HCT116 (cell line): ENCODE data around the gene MAN2B2. TPM values are rescaled to one million over a fixed set of nuclear protein-coding genes. Genes with fewer than 3 reads are reported as not detected.

Experiments used
- ATAC-seq: fragments of 200-7000 bp; cut with Tn5 transposase; 2 replicates; pipeline ENCODE4 v1.9.1; 2020; ENCODE audit warnings: mild to moderate bottlenecking, moderate library complexity
- BruUV-seq: library from RNA; stranded (reverse); fragments of 400-500 nt; replicated peaks from 2 replicates; lab custom pipeline; 2021; lab: Mats Ljungman, UMichigan
- CTCF ChIA-PET: fragments of 300-600 bp; sonication (Branson Sonifier 250); formaldehyde crosslinking; loops from one replicate; lab custom pipeline; 2021; ENCODE audit warnings: antibody characterized with exemption; lab: Charles Lee
- POLR2A ChIA-PET: fragments of 300-600, 350-600 bp; sonication (Branson Sonifier 250); formaldehyde crosslinking; loops from one replicate; lab custom pipeline; 2021; ENCODE audit warnings: antibody characterized with exemption; lab: Charles Lee
- RAD21 ChIA-PET, 2 experiments: fragments of 300-600 bp; sonication (Branson Sonifier 250); formaldehyde crosslinking; loops; one replicate each; lab custom pipeline; 2023; ENCODE audit warnings: low total read pairs in 2 of 2; ENCODE audit not compliant: uncharacterized antibody in 2 of 2, unreplicated experiment in 2 of 2, low non-redundant PET in 1 of 2; lab: Charles Lee
- DNase-seq: peaks from one replicate; pipeline ENCODE4 v3.0.0-alpha.2; 2010; ENCODE audit warnings: low read depth, low spot score
- H2AFZ ChIP-seq: fragments of 200-600 bp; shearing (Covaris generic), sonication (generic); 2 replicates; pipeline ENCODE4 v1.6.1; 2017; ENCODE audit warnings: low read depth, mixed run types, mixed read lengths, antibody characterized with exemption, low read length; ENCODE audit not compliant: poor library complexity, severe bottlenecking
- H3K27ac ChIP-seq: 2 replicates; pipeline ENCODE4 v1.5.1; 2012; ENCODE audit warnings: low read depth, low read length
- H3K27me3 ChIP-seq: fragments of 200-600 bp; sonication (generic); 2 replicates; pipeline ENCODE4 v1.6.1; 2016; ENCODE audit warnings: mixed run types, low read length, mixed read lengths; ENCODE audit not compliant: insufficient read depth
- H3K36me3 ChIP-seq, 2 experiments: fragments of 200-500 bp in 1 of 2; fragments of 200-600 bp in 1 of 2; sonication (Bioruptor generic) in 1 of 2; sonication (generic) in 1 of 2; 2 replicates each; pipeline versions ENCODE4 v1.5.1 to v1.6.1; 2014 to 2016; ENCODE audit warnings: low read length in 2 of 2, inconsistent platforms in 1 of 2, mixed read lengths in 1 of 2, mixed run types in 1 of 2; ENCODE audit not compliant: insufficient read depth in 2 of 2, control insufficient read depth in 1 of 2
- H3K4me1 ChIP-seq, 2 experiments: fragments of 200-600 bp in 1 of 2; sonication (generic) in 1 of 2; 2 replicates each; pipeline versions ENCODE4 v1.5.1 to v1.6.1; 2012 to 2017; ENCODE audit warnings: low read length in 2 of 2, inconsistent platforms in 1 of 2, mild to moderate bottlenecking in 1 of 2, mixed read lengths in 1 of 2, mixed run types in 1 of 2, moderate library complexity in 1 of 2; ENCODE audit not compliant: insufficient read depth in 2 of 2, control insufficient read depth in 1 of 2
- H3K4me2 ChIP-seq: fragments of 200-600 bp; sonication (generic); 2 replicates; pipeline ENCODE4 v1.6.1; 2017; ENCODE audit warnings: mixed run types, low read length, mixed read lengths
- H3K4me3 ChIP-seq, 2 experiments: fragments of 200-600 bp in 1 of 2; sonication (generic) in 1 of 2; replicated peaks in 1 of 2; 2 replicates each; pipeline ENCODE4 v1.5.1; 2011 to 2016; ENCODE audit warnings: low read length in 2 of 2, control low read depth in 1 of 2, low read depth in 1 of 2, mild to moderate bottlenecking in 1 of 2, mixed read lengths in 1 of 2, mixed run types in 1 of 2
- H3K79me2 ChIP-seq: fragments of 200-600 bp; sonication (generic); 2 replicates; pipeline ENCODE4 v1.6.1; 2017; ENCODE audit warnings: mild to moderate bottlenecking, mixed run types, low read length, moderate library complexity, mixed read lengths; ENCODE audit not compliant: insufficient read depth
- H3K9ac ChIP-seq: fragments of 200-600 bp; sonication (generic); 2 replicates; pipeline ENCODE4 v1.6.1; 2016; ENCODE audit warnings: low read length, mixed read lengths
- H3K9me2 ChIP-seq: fragments of 200-600 bp; sonication (generic), shearing (Covaris generic); 2 replicates; pipeline ENCODE4 v1.6.1; 2017; ENCODE audit warnings: mixed run types, mild to moderate bottlenecking, moderate library complexity; ENCODE audit not compliant: insufficient read depth
- H3K9me3 ChIP-seq, 2 experiments: fragments of 200-500 bp in 1 of 2; fragments of 200-600 bp in 1 of 2; sonication (Bioruptor generic) in 1 of 2; sonication (generic) in 1 of 2; 2 replicates each; pipeline ENCODE4 v1.6.1; 2014 to 2017; ENCODE audit warnings: low read length in 2 of 2, mixed read lengths in 2 of 2, inconsistent platforms in 1 of 2, low read depth in 1 of 2, mild to moderate bottlenecking in 1 of 2, mixed run types in 1 of 2, moderate library complexity in 1 of 2; ENCODE audit not compliant: control insufficient read depth in 1 of 2, insufficient read depth in 1 of 2
- H4K20me1 ChIP-seq: fragments of 200-600 bp; sonication (generic), shearing (Covaris generic); 2 replicates; pipeline ENCODE4 v1.6.1; 2017; ENCODE audit warnings: mixed run types, mild to moderate bottlenecking, moderate library complexity; ENCODE audit not compliant: insufficient read depth
- ATF3 ChIP-seq: IDR thresholded peaks from 2 replicates; pipeline ENCODE4 v1.6.1; 2012
- CEBPB ChIP-seq: IDR thresholded peaks from 2 replicates; pipeline ENCODE4 v1.6.1; 2012; ENCODE audit warnings: low read depth
- EZH2phosphoT487 ChIP-seq: fragments of 200-600 bp; IDR thresholded peaks from 2 replicates; pipeline ENCODE4 v1.6.1; 2018; ENCODE audit warnings: antibody characterized with exemption, borderline replicate concordance
- FOSL1 ChIP-seq: IDR thresholded peaks from 2 replicates; pipeline ENCODE4 v1.6.1; 2012; ENCODE audit warnings: low read depth
- JUND ChIP-seq: IDR thresholded peaks from 2 replicates; pipeline ENCODE4 v1.6.1; 2012
- POLR2A ChIP-seq: IDR thresholded peaks from 2 replicates; pipeline ENCODE4 v1.7.0; 2011; ENCODE audit warnings: borderline replicate concordance; ENCODE audit not compliant: insufficient read depth, insufficient read length; ENCODE audit errors: extremely low read depth
- SIN3A ChIP-seq: IDR thresholded peaks from 2 replicates; pipeline ENCODE4 v1.6.1; 2012; ENCODE audit warnings: low read depth
- SP1 ChIP-seq: IDR thresholded peaks from 2 replicates; pipeline ENCODE4 v1.6.1; 2012; ENCODE audit warnings: low read depth
- SRF ChIP-seq: IDR thresholded peaks from 2 replicates; pipeline ENCODE4 v1.6.1; 2012; ENCODE audit warnings: low read depth
- YY1 ChIP-seq: IDR thresholded peaks from 2 replicates; pipeline ENCODE4 v1.6.1; 2011; ENCODE audit warnings: low read length, low read depth, moderate library complexity, mild to moderate bottlenecking; ENCODE audit not compliant: insufficient replicate concordance; ENCODE audit errors: extremely low read depth
- ZFX ChIP-seq: fragments of 450-650 bp; IDR thresholded peaks from 2 replicates; pipeline ENCODE4 v1.6.1; 2017
- intact Hi-C: fragments of 100-400 bp; cut with micrococcal nuclease; formaldehyde crosslinking; loops from 2 replicates; pipeline ENCODE4 v1.10.0; 2022
- total RNA-seq: library from RNA; stranded (reverse); gene quantifications from one replicate; pipeline ENCODE4 v1.2.1, GENCODE V29; 2021; ENCODE audit not compliant: unreplicated experiment
- TF ChIP-seq, protein P1 (sequence below): IDR thresholded peaks from 2 replicates; pipeline ENCODE4 v1.6.1; 2011; ENCODE audit warnings: mild to moderate bottlenecking, low read length, moderate library complexity; ENCODE audit not compliant: insufficient replicate concordance; ENCODE audit errors: extremely low read depth
- TF ChIP-seq, protein P2 (sequence below), 3 experiments: fragments of 200-600 bp in 1 of 3; sonication (generic) in 1 of 3; IDR thresholded peaks in 2 of 3; conservative IDR thresholded peaks in 1 of 3; 2 replicates each; pipeline ENCODE4 v1.5.1; 2012 to 2017; ENCODE audit warnings: low read depth in 2 of 3, low read length in 2 of 3, antibody characterized with exemption in 1 of 3, borderline replicate concordance in 1 of 3, control low read depth in 1 of 3, mild to moderate bottlenecking in 1 of 3, mixed read lengths in 1 of 3, mixed run types in 1 of 3, moderate library complexity in 1 of 3; ENCODE audit not compliant: insufficient read depth in 1 of 3
- TF ChIP-seq, protein P3 (sequence below): IDR thresholded peaks from 2 replicates; pipeline ENCODE4 v1.6.1; 2012; ENCODE audit warnings: low read depth

Gene MAN2B2
- total RNA-seq, 1 experiment from 2014 or later, result 18.0 TPM

GRCh38 chr4:6555519-6555918 lies 19.5 kb upstream of the MAN2B2 start:
- DNase-seq, result no peak
- Histone ChIP-seq H3K9ac (no peak overlapping the region), H2AFZ (no peak overlapping the region), H3K4me1 (no peaks in the 10 kb centered on the region), H3K4me3 (no peak overlapping the region), H3K79me2 (no peaks in the 10 kb centered on the region), H3K27ac (no peak overlapping the region), H4K20me1 (no peaks in the 10 kb centered on the region), H3K27me3 (peaks cover 72% of the 10 kb centered on the region), H3K36me3 (no peaks in the 10 kb centered on the region), H3K9me3 (no peaks in the 10 kb centered on the region), H3K9me2 (no peaks in the 10 kb centered on the region), H3K4me2 (no peak overlapping the region)
- TF ChIP-seq SRF (no peak), ZFX (no peak), JUND (no peak), CEBPB (no peak), EZH2phosphoT487 (no peak), SP1 (no peak), ATF3 (no peak)
- TF ChIP-seq, protein P1, sequence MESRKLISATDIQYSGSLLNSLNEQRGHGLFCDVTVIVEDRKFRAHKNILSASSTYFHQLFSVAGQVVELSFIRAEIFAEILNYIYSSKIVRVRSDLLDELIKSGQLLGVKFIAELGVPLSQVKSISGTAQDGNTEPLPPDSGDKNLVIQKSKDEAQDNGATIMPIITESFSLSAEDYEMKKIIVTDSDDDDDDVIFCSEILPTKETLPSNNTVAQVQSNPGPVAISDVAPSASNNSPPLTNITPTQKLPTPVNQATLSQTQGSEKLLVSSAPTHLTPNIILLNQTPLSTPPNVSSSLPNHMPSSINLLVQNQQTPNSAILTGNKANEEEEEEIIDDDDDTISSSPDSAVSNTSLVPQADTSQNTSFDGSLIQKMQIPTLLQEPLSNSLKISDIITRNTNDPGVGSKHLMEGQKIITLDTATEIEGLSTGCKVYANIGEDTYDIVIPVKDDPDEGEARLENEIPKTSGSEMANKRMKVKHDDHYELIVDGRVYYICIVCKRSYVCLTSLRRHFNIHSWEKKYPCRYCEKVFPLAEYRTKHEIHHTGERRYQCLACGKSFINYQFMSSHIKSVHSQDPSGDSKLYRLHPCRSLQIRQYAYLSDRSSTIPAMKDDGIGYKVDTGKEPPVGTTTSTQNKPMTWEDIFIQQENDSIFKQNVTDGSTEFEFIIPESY, result no peak
- RAD21 ChIA-PET, result no interaction called here
- ATAC-seq, result no peak
- BruUV-seq, result no TSS peak
- CTCF ChIA-PET, result no interaction called here
- intact Hi-C loops, result no loop called here
- POLR2A ChIA-PET, result no interaction called here

- Histone ChIP-seq H4K20me1 (no peaks in the 10 kb centered on the region), H3K27ac (no peak overlapping the region), H3K4me2 (no peak overlapping the region), H3K9me2 (no peaks in the 10 kb centered on the region), H2AFZ (no peak overlapping the region), H3K27me3 (peaks cover 69% of the 10 kb centered on the region), H3K36me3 (no peaks in the 10 kb centered on the region), H3K9ac (no peak overlapping the region), H3K4me3 (no peak overlapping the region), H3K79me2 (no peaks in the 10 kb centered on the region), H3K4me1 (no peaks in the 10 kb centered on the region), H3K9me3 (no peaks in the 10 kb centered on the region)
- CTCF ChIA-PET, result no interaction called here
- intact Hi-C loops, result no loop called here
- ATAC-seq (no peak), DNase-seq (no peak)
- no TSS peak for BruUV-seq
- RAD21 ChIA-PET, result no interaction called here
- POLR2A ChIA-PET, result no interaction called here
- TF ChIP-seq YY1, result no peak
- TF ChIP-seq SIN3A, result no peak
- TF ChIP-seq, protein P2, sequence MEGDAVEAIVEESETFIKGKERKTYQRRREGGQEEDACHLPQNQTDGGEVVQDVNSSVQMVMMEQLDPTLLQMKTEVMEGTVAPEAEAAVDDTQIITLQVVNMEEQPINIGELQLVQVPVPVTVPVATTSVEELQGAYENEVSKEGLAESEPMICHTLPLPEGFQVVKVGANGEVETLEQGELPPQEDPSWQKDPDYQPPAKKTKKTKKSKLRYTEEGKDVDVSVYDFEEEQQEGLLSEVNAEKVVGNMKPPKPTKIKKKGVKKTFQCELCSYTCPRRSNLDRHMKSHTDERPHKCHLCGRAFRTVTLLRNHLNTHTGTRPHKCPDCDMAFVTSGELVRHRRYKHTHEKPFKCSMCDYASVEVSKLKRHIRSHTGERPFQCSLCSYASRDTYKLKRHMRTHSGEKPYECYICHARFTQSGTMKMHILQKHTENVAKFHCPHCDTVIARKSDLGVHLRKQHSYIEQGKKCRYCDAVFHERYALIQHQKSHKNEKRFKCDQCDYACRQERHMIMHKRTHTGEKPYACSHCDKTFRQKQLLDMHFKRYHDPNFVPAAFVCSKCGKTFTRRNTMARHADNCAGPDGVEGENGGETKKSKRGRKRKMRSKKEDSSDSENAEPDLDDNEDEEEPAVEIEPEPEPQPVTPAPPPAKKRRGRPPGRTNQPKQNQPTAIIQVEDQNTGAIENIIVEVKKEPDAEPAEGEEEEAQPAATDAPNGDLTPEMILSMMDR (IDR thresholded peaks at IDR 0.05 in 2 of 3, conservative IDR thresholded peaks at IDR 0.05 in 1 of 3; ENCODE audit: borderline replicate concordance in 1 of 3, insufficient read depth in 1 of 3, low read depth in 2 of 3, low read length in 2 of 3), result no peak
- TF ChIP-seq POLR2A, result no peak
- TF ChIP-seq, protein P3, sequence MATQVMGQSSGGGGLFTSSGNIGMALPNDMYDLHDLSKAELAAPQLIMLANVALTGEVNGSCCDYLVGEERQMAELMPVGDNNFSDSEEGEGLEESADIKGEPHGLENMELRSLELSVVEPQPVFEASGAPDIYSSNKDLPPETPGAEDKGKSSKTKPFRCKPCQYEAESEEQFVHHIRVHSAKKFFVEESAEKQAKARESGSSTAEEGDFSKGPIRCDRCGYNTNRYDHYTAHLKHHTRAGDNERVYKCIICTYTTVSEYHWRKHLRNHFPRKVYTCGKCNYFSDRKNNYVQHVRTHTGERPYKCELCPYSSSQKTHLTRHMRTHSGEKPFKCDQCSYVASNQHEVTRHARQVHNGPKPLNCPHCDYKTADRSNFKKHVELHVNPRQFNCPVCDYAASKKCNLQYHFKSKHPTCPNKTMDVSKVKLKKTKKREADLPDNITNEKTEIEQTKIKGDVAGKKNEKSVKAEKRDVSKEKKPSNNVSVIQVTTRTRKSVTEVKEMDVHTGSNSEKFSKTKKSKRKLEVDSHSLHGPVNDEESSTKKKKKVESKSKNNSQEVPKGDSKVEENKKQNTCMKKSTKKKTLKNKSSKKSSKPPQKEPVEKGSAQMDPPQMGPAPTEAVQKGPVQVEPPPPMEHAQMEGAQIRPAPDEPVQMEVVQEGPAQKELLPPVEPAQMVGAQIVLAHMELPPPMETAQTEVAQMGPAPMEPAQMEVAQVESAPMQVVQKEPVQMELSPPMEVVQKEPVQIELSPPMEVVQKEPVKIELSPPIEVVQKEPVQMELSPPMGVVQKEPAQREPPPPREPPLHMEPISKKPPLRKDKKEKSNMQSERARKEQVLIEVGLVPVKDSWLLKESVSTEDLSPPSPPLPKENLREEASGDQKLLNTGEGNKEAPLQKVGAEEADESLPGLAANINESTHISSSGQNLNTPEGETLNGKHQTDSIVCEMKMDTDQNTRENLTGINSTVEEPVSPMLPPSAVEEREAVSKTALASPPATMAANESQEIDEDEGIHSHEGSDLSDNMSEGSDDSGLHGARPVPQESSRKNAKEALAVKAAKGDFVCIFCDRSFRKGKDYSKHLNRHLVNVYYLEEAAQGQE, result no peak
- TF ChIP-seq FOSL1, result no peak
Measured at GRCh38 chr4:6556263-6556662, 18.7 kb upstream of the MAN2B2 start.
